AG04450 (cell line): ENCODE data around the gene ONECUT1. TPM values are rescaled to one million over a fixed set of nuclear protein-coding genes. Genes with fewer than 3 reads are reported as not detected.

ENCODE experiments used
- CTCF ChIA-PET: fragments of 300-600, 350-600 bp; formaldehyde crosslinking; extraction: SDS; loops from one replicate; lab custom pipeline; 2022; ENCODE audit warnings: antibody characterized with exemption, inconsistent platforms; lab: Charles Lee
- POLR2A ChIA-PET: fragments of 350-600 bp; formaldehyde crosslinking; extraction: SDS; loops from one replicate; lab custom pipeline; 2021; ENCODE audit warnings: antibody characterized with exemption, inconsistent platforms; lab: Yijun Ruan, JAX
- DNase-seq: peaks from one replicate; pipeline ENCODE4 v3.0.0-alpha.2; 2011; ENCODE audit warnings: low read depth, low spot score
- H3K27ac ChIP-seq: one replicate; pipeline ENCODE4 v1.5.1; 2012; ENCODE audit warnings: low read depth, low read length, control low read depth
- H3K27me3 ChIP-seq: one replicate; pipeline ENCODE4 v1.6.0; 2012; ENCODE audit warnings: low read length; ENCODE audit not compliant: control insufficient read depth, insufficient read depth
- H3K4me3 ChIP-seq: 2 replicates; pipeline ENCODE4 v1.5.1; 2011; ENCODE audit warnings: mild to moderate bottlenecking, low read depth, low read length, control low read depth
- H3K9me3 ChIP-seq: 2 replicates; pipeline ENCODE4 v1.5.1; 2012; ENCODE audit warnings: low read length; ENCODE audit not compliant: control insufficient read depth, insufficient read depth
- polyA plus RNA-seq: library from polyadenylated mRNA; depleted of rRNA; stranded (reverse); fragments of >200 nt; gene quantifications from 2 replicates; pipeline ENCODE4 v1.2.3, GENCODE V29; 2011
- TF ChIP-seq, protein P1 (sequence below): IDR thresholded peaks from 2 replicates; pipeline ENCODE4 v1.5.1; 2011; ENCODE audit warnings: low read depth, low read length, control low read depth, inconsistent platforms

ONECUT1 gene
- polyA plus RNA-seq, 1 experiment, result not detected

DNA sequence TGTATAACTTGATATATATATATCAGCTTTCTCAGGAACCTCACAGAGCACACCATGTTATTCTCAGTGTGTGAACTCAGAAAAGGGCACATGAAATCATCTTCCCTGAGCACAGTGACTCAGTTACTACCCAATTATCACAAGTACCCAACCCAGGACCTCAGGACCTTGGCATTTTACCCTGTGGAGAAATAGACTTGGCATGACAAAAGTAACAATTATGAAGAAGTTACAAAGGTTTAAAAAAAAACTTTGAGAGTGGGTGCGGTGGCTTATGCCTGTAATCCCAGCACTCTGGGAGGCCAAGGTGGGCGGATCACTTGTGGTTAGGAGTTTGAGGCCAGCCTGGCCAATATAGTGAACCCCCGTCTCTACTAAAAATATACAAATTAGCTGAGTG lies 52.4 kb downstream of the ONECUT1 start:
- DNase-seq, result no peak
- CTCF ChIA-PET, result interaction anchor here (0.6 to 2.1 kb wide), 4 partner anchors 475 to 595 kb away, joined by 3 to 14 read pairs (median 5); no protein-coding TSS in a partner anchor
- TF ChIP-seq, protein P1, sequence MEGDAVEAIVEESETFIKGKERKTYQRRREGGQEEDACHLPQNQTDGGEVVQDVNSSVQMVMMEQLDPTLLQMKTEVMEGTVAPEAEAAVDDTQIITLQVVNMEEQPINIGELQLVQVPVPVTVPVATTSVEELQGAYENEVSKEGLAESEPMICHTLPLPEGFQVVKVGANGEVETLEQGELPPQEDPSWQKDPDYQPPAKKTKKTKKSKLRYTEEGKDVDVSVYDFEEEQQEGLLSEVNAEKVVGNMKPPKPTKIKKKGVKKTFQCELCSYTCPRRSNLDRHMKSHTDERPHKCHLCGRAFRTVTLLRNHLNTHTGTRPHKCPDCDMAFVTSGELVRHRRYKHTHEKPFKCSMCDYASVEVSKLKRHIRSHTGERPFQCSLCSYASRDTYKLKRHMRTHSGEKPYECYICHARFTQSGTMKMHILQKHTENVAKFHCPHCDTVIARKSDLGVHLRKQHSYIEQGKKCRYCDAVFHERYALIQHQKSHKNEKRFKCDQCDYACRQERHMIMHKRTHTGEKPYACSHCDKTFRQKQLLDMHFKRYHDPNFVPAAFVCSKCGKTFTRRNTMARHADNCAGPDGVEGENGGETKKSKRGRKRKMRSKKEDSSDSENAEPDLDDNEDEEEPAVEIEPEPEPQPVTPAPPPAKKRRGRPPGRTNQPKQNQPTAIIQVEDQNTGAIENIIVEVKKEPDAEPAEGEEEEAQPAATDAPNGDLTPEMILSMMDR, result no peak
- no peaks in the 10 kb centered on the region for H3K27me3 ChIP-seq
- POLR2A ChIA-PET, result no interaction called here
- no peak overlapping the region for H3K27ac ChIP-seq
- no peaks in the 10 kb centered on the region; the same call in 1 of the 2 replicates for H3K9me3 ChIP-seq
- no peak overlapping the region for H3K4me3 ChIP-seq

- POLR2A ChIA-PET, result no interaction called here
- Histone ChIP-seq H3K4me3 (no peak overlapping the region), H3K27ac (no peak overlapping the region), H3K9me3 (no peaks in the 10 kb centered on the region; the same call in 1 of the 2 replicates), H3K27me3 (no peaks in the 10 kb centered on the region)
- TF ChIP-seq, protein P1, result peak; percentile 72
- DNase-seq, result peak; percentile 38
- CTCF ChIA-PET, result interaction anchor here (0.5 to 3.0 kb wide), 24 partner anchors 9 to 754 kb away, joined by 3 to 36 read pairs (median 4); no protein-coding TSS in a partner anchor
These were observed 54.7 kb downstream of the ONECUT1 start for GRCh38 chr15:52735231-52736089.

- ChIA-PET CTCF (interaction anchor here (0.6 to 3.0 kb wide), 6 partner anchors 34 to 480 kb away, joined by 3 to 36 read pairs (median 6); no protein-coding TSS in a partner anchor), POLR2A (no interaction called here)
- H3K4me3 ChIP-seq, result no peak overlapping the region
- TF ChIP-seq, protein P1, result no peak
- no peaks in the 10 kb centered on the region; the same call in 1 of the 2 replicates for H3K9me3 ChIP-seq
- H3K27me3 ChIP-seq, result no peaks in the 10 kb centered on the region
- no peak overlapping the region for H3K27ac ChIP-seq
- DNase-seq, result no peak
These were observed 55.8 kb downstream of the ONECUT1 start for GRCh38 chr15:52734329-52734728.

DNA sequence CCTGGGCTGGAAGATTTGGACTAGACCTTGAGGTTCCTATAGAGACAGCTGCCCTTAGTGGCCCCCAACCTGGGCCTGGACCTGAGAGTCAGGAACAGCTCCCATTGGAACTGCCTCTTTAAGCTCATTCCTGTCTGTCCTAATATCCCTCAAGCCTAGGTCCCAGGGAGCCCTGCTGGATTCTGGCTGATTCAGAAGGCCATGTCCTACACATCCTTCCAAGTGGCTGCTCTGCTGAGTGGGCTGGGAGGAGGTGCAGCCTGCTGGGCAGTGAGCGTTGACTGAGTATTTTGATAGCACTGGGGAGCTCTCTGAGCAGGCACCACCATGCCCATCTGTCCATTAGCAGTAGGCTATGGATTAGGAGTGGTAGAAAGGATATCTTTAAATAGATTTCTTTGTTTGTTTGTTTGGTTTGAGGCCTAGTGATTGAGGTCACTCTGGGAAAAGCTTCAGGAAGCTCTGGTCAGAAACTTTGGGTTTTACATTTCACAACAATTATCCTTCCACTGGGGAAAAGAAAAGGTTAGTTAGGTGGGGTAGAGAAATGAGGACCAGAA lies 56.4 kb downstream of the ONECUT1 start:
- no peak for DNase-seq
- ChIA-PET CTCF (interaction anchor here (0.5 to 3.0 kb wide), 8 partner anchors 33 to 511 kb away, joined by 3 to 36 read pairs (median 5); no protein-coding TSS in a partner anchor), POLR2A (no interaction called here)

More for the DNA sequence above, 56.4 kb downstream of the ONECUT1 start:
- H3K27me3 ChIP-seq, result no peaks in the 10 kb centered on the region
- no peaks in the 10 kb centered on the region; the same call in 1 of the 2 replicates for H3K9me3 ChIP-seq
- TF ChIP-seq, protein P1, result no peak
- no peak overlapping the region for H3K27ac ChIP-seq
- no peak overlapping the region for H3K4me3 ChIP-seq
